ENCODE measurements around the gene YEATS2.

The YEATS2 gene

DNA sequence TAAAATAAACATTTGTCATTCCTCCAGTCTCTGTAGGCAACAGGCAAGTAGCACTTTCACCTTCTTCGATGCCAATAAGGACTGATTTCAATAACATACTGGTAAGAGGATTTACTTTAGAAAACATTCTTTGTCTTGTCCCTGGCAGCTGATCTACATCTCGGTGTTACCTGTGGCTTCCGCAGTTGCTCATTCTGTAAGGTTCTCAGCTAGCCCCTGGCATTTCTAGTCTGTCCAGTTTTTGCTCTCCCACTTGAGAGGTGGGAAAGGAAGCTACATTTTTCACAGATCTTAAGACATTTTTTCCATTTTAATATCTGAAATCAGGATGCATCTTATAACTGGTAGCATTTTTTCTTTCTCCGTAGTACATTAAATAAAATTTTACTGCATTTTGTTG, 147.5 kb downstream of the YEATS2 start:
- DNase-seq, result no peak

DNA sequence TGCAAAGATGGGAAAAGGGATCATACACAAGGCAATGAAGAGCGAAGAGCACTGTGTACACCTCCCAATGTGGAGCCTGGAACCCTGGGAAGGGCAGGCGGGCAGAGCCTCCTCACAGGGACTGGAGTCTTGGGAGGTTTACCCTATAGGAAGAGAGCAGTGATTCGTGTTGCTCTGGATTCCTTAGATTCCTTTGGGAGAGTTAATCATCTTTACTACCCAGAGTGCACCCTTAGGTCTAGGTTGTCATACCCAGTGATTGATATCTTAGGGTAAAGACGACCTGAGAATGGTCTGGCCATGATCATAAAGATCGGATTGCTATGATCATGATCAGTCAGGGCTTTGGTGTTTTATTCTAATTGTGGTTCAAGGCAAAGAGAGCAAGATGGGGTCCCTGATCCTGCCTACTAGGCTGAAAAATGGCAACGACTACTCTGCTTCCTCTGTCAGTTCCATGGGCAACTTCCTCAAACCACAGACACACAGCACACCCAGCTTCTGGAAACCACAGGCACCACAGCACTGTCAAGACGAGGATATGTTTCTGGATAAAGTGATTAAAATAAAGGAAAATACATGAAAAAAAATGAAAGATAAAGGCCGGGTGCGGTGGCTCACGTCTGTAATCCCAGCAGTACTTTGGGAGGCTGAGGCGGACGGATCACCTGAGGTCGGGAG, 148.2 kb downstream of the YEATS2 start:
- no peak for DNase-seq

DNA sequence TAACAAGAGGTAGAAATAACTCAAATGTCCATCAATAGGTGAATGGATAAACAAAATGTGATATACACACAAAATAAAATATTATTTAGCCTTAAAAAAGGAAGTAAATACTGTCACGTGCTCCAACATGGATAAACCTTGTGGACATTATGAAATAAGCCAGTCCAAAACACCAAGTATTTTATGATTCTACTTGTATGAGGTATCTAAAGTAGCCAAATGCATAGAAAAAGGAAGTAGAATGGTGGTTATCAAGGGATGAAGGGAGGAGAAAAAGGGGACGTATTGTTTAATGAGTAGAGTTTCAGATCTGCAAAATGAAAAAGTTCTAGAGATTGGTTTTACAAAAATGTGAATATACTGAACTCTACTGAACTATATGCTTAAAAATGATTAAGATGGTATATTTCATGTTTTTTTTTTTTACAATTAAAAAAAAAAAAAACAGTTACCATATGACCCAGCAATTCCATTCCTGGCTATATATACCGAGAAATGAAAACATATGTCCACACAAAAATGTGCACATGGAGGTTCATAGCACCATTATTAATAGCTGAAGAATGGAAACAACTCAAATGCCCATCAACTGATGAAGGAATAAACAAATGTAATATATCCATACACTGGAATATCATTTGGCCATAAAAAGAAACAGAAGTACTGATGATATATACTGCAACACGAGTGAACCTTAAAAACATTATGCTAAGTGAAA, 156.9 kb downstream of the YEATS2 start:
- DNase-seq, result no peak

DNA sequence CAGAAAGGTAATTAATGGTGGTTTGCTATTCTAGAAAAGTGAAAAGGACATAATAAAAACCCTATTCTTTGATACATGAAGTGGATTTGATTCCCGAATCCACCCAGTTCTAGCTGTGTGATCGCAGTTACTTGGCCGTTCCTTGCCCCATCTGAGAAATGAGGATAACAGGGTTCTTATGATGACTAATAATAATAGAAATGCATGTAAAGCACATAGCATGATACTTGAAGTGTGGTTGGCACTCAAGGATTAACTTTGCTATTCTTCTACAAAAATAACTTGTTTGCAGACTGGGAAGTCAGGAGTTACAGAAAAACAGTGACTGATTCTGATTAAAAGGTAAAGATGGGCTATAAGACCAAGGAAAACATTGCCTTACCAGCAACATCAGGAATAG, 160.3 kb downstream of the YEATS2 start:
- no peak for DNase-seq

All from NCI-H1092 treated with DMSO at 0.1 percent for 48 hours (cell line).